HL-60 (cell line): ENCODE results near the gene PLEKHG4B.
"Not testable (repeated sequence)": the region's sequence is repeated elsewhere in the genome, so short reads cannot be mapped to it uniquely, and the experiment has no call there.

Source experiments
- GABPA ChIP-seq: IDR thresholded peaks from 2 replicates; pipeline ENCODE4 v1.6.1; 2012; ENCODE audit warnings: low read depth
- POLR2AphosphoS5 ChIP-seq: IDR thresholded peaks from 2 replicates; pipeline ENCODE4 v1.6.1; 2012; ENCODE audit warnings: low read depth
- REST ChIP-seq: IDR thresholded peaks from 2 replicates; pipeline ENCODE4 v1.6.1; 2012; ENCODE audit warnings: low read depth; ENCODE audit not compliant: insufficient replicate concordance
- TF ChIP-seq, protein P1 (sequence below): IDR thresholded peaks from one replicate; pipeline ENCODE4 v1.5.1; 2011; ENCODE audit warnings: low read length, control low read depth, inconsistent platforms; ENCODE audit not compliant: insufficient read depth

DNA sequence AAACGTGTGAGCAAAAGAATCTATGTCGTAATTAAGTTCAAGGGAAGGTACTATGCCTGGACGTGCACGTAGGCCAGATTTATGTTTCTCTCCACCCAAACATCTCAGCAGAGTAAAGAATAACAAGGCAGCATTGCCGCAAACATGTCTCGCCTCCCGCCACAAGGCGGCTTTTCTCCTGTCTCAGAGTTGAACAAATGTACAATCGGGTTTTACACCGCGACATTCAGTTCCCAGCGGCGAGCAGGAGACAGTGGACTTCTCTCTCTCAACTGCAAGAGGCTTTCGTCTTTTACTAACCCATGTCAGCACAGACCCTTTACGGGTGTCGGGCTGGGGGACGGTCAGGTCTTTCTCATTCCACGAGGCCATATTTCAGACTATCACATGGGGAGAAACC lies 105.1 kb downstream of the PLEKHG4B start:
- not testable (repeated sequence) for TF ChIP-seq POLR2AphosphoS5, GABPA, REST
- TF ChIP-seq, protein P1, sequence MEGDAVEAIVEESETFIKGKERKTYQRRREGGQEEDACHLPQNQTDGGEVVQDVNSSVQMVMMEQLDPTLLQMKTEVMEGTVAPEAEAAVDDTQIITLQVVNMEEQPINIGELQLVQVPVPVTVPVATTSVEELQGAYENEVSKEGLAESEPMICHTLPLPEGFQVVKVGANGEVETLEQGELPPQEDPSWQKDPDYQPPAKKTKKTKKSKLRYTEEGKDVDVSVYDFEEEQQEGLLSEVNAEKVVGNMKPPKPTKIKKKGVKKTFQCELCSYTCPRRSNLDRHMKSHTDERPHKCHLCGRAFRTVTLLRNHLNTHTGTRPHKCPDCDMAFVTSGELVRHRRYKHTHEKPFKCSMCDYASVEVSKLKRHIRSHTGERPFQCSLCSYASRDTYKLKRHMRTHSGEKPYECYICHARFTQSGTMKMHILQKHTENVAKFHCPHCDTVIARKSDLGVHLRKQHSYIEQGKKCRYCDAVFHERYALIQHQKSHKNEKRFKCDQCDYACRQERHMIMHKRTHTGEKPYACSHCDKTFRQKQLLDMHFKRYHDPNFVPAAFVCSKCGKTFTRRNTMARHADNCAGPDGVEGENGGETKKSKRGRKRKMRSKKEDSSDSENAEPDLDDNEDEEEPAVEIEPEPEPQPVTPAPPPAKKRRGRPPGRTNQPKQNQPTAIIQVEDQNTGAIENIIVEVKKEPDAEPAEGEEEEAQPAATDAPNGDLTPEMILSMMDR: not testable (repeated sequence)
